Measurements from ENCODE around the gene RNF115. TPM values are rescaled to one million over a fixed set of nuclear protein-coding genes. Genes with fewer than 3 reads are reported as not detected.

Gene RNF115
- total RNA-seq, 2 donors from 2014 or later = 17.7 to 19.3 TPM

GRCh38 chr1:145747398-145748247, 76.3 kb downstream of the RNF115 start:
- Histone ChIP-seq H3K27me3 (ENCODE audit: control insufficient read depth, insufficient read depth, low read length, poor library complexity, severe bottlenecking) (no peaks in the 10 kb centered on the region), H3K4me3 (ENCODE audit: low read length) (no peak overlapping the region), H3K36me3 (ENCODE audit: control insufficient read depth, insufficient read depth, low read length) (peaks cover 71% of the 10 kb centered on the region), H3K9me3 (ENCODE audit: control insufficient read depth, low read length) (no peaks in the 10 kb centered on the region), H3K27ac (ENCODE audit: low read depth, low read length) (no peak overlapping the region), H3K9ac (ENCODE audit: extremely low read depth, low read length, poor library complexity, severe bottlenecking) (no peak overlapping the region), H3K4me1 (ENCODE audit: control insufficient read depth, insufficient read depth, low read length) (no peaks in the 10 kb centered on the region)
- H3K4me1 Mint-ChIP-seq = no peaks in the 10 kb centered on the region
- H3K27ac Mint-ChIP-seq = no peak overlapping the region
- no peak for TF ChIP-seq CTCF (conservative IDR thresholded peaks at IDR 0.05)
- H3K36me3 Mint-ChIP-seq (ENCODE audit: low read depth) = peaks cover 69% of the 10 kb centered on the region
- H3K9me3 Mint-ChIP-seq = no peaks in the 10 kb centered on the region
- 94 to 97% methylated on average over 7 to 9 of the region's 9 CpGs for WGBS, 2 experiments (ENCODE audit: insufficient coverage in 1 of 2, insufficient read length in 1 of 2)
- H3K27me3 Mint-ChIP-seq (ENCODE audit: insufficient read depth) = no peaks in the 10 kb centered on the region
- no peak overlapping the region for H3K4me3 Mint-ChIP-seq
- no peak for DNase-seq

- Histone ChIP-seq H3K9ac (ENCODE audit: extremely low read depth, low read length, poor library complexity, severe bottlenecking) (no peak overlapping the region), H3K36me3 (ENCODE audit: control insufficient read depth, insufficient read depth, low read length) (peaks cover 39% of the 10 kb centered on the region), H3K27ac (ENCODE audit: low read depth, low read length) (no peak overlapping the region), H3K9me3 (ENCODE audit: control insufficient read depth, low read length) (no peaks in the 10 kb centered on the region), H3K4me1 (ENCODE audit: control insufficient read depth, insufficient read depth, low read length) (no peaks in the 10 kb centered on the region), H3K4me3 (ENCODE audit: low read length) (no peak overlapping the region), H3K27me3 (ENCODE audit: control insufficient read depth, insufficient read depth, low read length, poor library complexity, severe bottlenecking) (no peaks in the 10 kb centered on the region)
- H3K27me3 Mint-ChIP-seq (ENCODE audit: insufficient read depth) = no peaks in the 10 kb centered on the region
- no peak overlapping the region for H3K4me3 Mint-ChIP-seq
- H3K4me1 Mint-ChIP-seq = peaks cover 6% of the 10 kb centered on the region
- no peak for TF ChIP-seq CTCF (conservative IDR thresholded peaks at IDR 0.05)
- peaks cover 37% of the 10 kb centered on the region for H3K36me3 Mint-ChIP-seq (ENCODE audit: low read depth)
- WGBS, 2 experiments (ENCODE audit: insufficient coverage in 1 of 2, insufficient read length in 1 of 2) = 95 to 100% methylated on average over 1 to 4 of the region's 4 CpGs
- DNase-seq = no peak
- H3K27ac Mint-ChIP-seq = no peak overlapping the region
- H3K9me3 Mint-ChIP-seq = no peaks in the 10 kb centered on the region
Observed at GRCh38 chr1:145740269-145740668, 83.6 kb downstream of the RNF115 start.

GRCh38 chr1:145736191-145736590, 87.7 kb downstream of the RNF115 start:
- H3K36me3 Mint-ChIP-seq (ENCODE audit: low read depth) = peaks cover 8% of the 10 kb centered on the region
- WGBS, 2 experiments (ENCODE audit: insufficient coverage in 1 of 2, insufficient read length in 1 of 2) = 100% methylated on average over 1 of the region's 1 CpG
- H3K9me3 Mint-ChIP-seq = no peaks in the 10 kb centered on the region

More at GRCh38 chr1:145736191-145736590, 87.7 kb downstream of the RNF115 start:
- Histone ChIP-seq H3K9ac (ENCODE audit: extremely low read depth, low read length, poor library complexity, severe bottlenecking) (no peak overlapping the region), H3K27me3 (ENCODE audit: control insufficient read depth, insufficient read depth, low read length, poor library complexity, severe bottlenecking) (no peaks in the 10 kb centered on the region), H3K4me3 (ENCODE audit: low read length) (no peak overlapping the region), H3K36me3 (ENCODE audit: control insufficient read depth, insufficient read depth, low read length) (peaks cover 3% of the 10 kb centered on the region), H3K9me3 (ENCODE audit: control insufficient read depth, low read length) (no peaks in the 10 kb centered on the region), H3K4me1 (ENCODE audit: control insufficient read depth, insufficient read depth, low read length) (no peaks in the 10 kb centered on the region), H3K27ac (ENCODE audit: low read depth, low read length) (no peak overlapping the region)
- no peak for DNase-seq
- H3K27me3 Mint-ChIP-seq (ENCODE audit: insufficient read depth) = no peaks in the 10 kb centered on the region
- H3K4me3 Mint-ChIP-seq = no peak overlapping the region
- peaks cover 16% of the 10 kb centered on the region for H3K4me1 Mint-ChIP-seq
- H3K27ac Mint-ChIP-seq = no peak overlapping the region
- no peak for TF ChIP-seq CTCF (conservative IDR thresholded peaks at IDR 0.05)
